ENCODE data around the gene NKX2-4.

Gene NKX2-4

GRCh38 chr20:21358737-21359136, 38.6 kb downstream of the NKX2-4 start:
- TF ChIP-seq CTCF (IDR thresholded peaks at IDR 0.05; ENCODE audit: low read depth, low read length), result no peak
- no peak for DNase-seq (ENCODE audit: extremely low read depth, low read depth)

- DNase-seq (ENCODE audit: extremely low read depth, low read depth), result no peak
- no peak for TF ChIP-seq CTCF (IDR thresholded peaks at IDR 0.05; ENCODE audit: low read depth, low read length)
Observed at GRCh38 chr20:21357844-21358243, 39.5 kb downstream of the NKX2-4 start.

- no peak for DNase-seq (ENCODE audit: extremely low read depth, low read depth)
- TF ChIP-seq CTCF (IDR thresholded peaks at IDR 0.05; ENCODE audit: low read depth, low read length), result no peak
Observed at GRCh38 chr20:21356386-21356785, 40.9 kb downstream of the NKX2-4 start.

GRCh38 chr20:21355981-21356380, 41.3 kb downstream of the NKX2-4 start:
- no peak for TF ChIP-seq CTCF (IDR thresholded peaks at IDR 0.05; ENCODE audit: low read depth, low read length)

GRCh38 chr20:21353236-21353635, 44.1 kb downstream of the NKX2-4 start:
- DNase-seq (ENCODE audit: extremely low read depth, low read depth), result no peak
- no peak for TF ChIP-seq CTCF (IDR thresholded peaks at IDR 0.05; ENCODE audit: low read depth, low read length)

More at GRCh38 chr20:21355981-21356380, 41.3 kb downstream of the NKX2-4 start:
- no peak for DNase-seq (ENCODE audit: extremely low read depth, low read depth)

GRCh38 chr20:21352703-21353102, 44.6 kb downstream of the NKX2-4 start:
- TF ChIP-seq CTCF (IDR thresholded peaks at IDR 0.05; ENCODE audit: low read depth, low read length), result no peak
- no peak for DNase-seq (ENCODE audit: extremely low read depth, low read depth)
